SK-N-SH (cell line): Measurements from ENCODE around the gene TMEM170B. TPM values are rescaled to one million over a fixed set of nuclear protein-coding genes. Genes with fewer than 3 reads are reported as not detected.

ENCODE experiments used
- CTCF ChIA-PET: fragments of 300-600, 350-600 bp; formaldehyde crosslinking; extraction: SDS; loops from one replicate; lab custom pipeline; 2021; lab: Yijun Ruan, JAX
- POLR2A ChIA-PET: fragments of 350-600 bp; sonication (Branson Sonifier 250); formaldehyde crosslinking; extraction: SDS; loops from one replicate; lab custom pipeline; 2020; ENCODE audit warnings: antibody characterized with exemption, inconsistent platforms; lab: Yijun Ruan, JAX
- DNase-seq: peaks from one replicate; pipeline ENCODE4 v3.0.0; 2012
- H2AFZ ChIP-seq: fragments of 200-600 bp; sonication (generic); 2 replicates; pipeline ENCODE4 v1.8.1; 2016; ENCODE audit warnings: antibody characterized with exemption, mild to moderate bottlenecking, low read depth
- H3F3A ChIP-seq: fragments of 200-600 bp; sonication (generic); replicated peaks from 2 replicates; pipeline ENCODE3; 2016; ENCODE audit warnings: antibody characterized with exemption, mild to moderate bottlenecking; ENCODE audit not compliant: insufficient read depth
- H3K27ac ChIP-seq, 2 experiments: fragments of 200-500 bp in 1 of 2; fragments of 200-600 bp in 1 of 2; sonication (Bioruptor generic) in 1 of 2; sonication (generic), shearing (Covaris generic) in 1 of 2; 2 replicates each; pipeline versions ENCODE4 v1.5.1 to v1.6.1; 2014 to 2016; ENCODE audit warnings: low read depth in 2 of 2, inconsistent platforms in 1 of 2, low read length in 1 of 2, mild to moderate bottlenecking in 1 of 2, mixed read lengths in 1 of 2
- H3K27me3 ChIP-seq: fragments of 200-600 bp; sonication (generic), shearing (Covaris generic); 2 replicates; pipeline ENCODE4 v1.6.1; 2016; ENCODE audit warnings: mixed run types; ENCODE audit not compliant: insufficient read depth
- H3K36me3 ChIP-seq, 2 experiments: fragments of 200-500 bp in 1 of 2; fragments of 200-600 bp in 1 of 2; sonication (Bioruptor generic) in 1 of 2; sonication (generic) in 1 of 2; replicated peaks in 1 of 2; 2 replicates each; pipeline versions ENCODE3 to v1.5.1; 2014 to 2016; ENCODE audit warnings: low read length in 1 of 2, mild to moderate bottlenecking in 1 of 2; ENCODE audit not compliant: insufficient read depth in 2 of 2, control insufficient read depth in 1 of 2
- H3K4me1 ChIP-seq, 2 experiments: fragments of 200-500 bp in 1 of 2; fragments of 200-600 bp in 1 of 2; sonication (Bioruptor generic) in 1 of 2; sonication (generic), shearing (Covaris generic) in 1 of 2; 2 replicates each; pipeline versions ENCODE4 v1.5.1 to v1.6.1; 2014 to 2016; ENCODE audit warnings: low read depth in 1 of 2, low read length in 1 of 2, mixed run types in 1 of 2; ENCODE audit not compliant: insufficient read depth in 2 of 2, control insufficient read depth in 1 of 2
- H3K4me2 ChIP-seq: fragments of 200-600 bp; sonication (generic), shearing (Covaris generic); 2 replicates; pipeline ENCODE4 v1.6.1; 2017; ENCODE audit warnings: mixed run types
- H3K4me3 ChIP-seq, 2 experiments: fragments of 200-500 bp in 1 of 2; fragments of 200-600 bp in 1 of 2; sonication (Bioruptor generic) in 1 of 2; sonication (generic), shearing (Covaris generic) in 1 of 2; 2 replicates each; pipeline versions ENCODE4 v1.5.1 to v1.8.1; 2014 to 2016; ENCODE audit warnings: low read depth in 2 of 2, inconsistent platforms in 1 of 2, low read length in 1 of 2, mild to moderate bottlenecking in 1 of 2, mixed read lengths in 1 of 2, moderate library complexity in 1 of 2
- H3K79me2 ChIP-seq: fragments of 200-600 bp; sonication (generic); 2 replicates; pipeline ENCODE4 v1.8.1; 2017; ENCODE audit warnings: mild to moderate bottlenecking; ENCODE audit not compliant: insufficient read depth
- H3K9ac ChIP-seq: fragments of 200-600 bp; sonication (generic); 2 replicates; pipeline ENCODE4 v1.6.1; 2017; ENCODE audit warnings: mixed run types
- H3K9me2 ChIP-seq: fragments of 200-600 bp; sonication (generic); 2 replicates; pipeline ENCODE4 v1.6.1; 2017; ENCODE audit warnings: mixed run types
- H3K9me3 ChIP-seq: fragments of 200-600 bp; sonication (generic); 2 replicates; pipeline ENCODE4 v1.6.1; 2017; ENCODE audit warnings: mixed run types, mild to moderate bottlenecking, moderate library complexity
- H4K20me1 ChIP-seq: fragments of 200-600 bp; sonication (generic); 2 replicates; pipeline ENCODE4 v1.6.1; 2017; ENCODE audit warnings: mild to moderate bottlenecking, mixed run types; ENCODE audit not compliant: insufficient read depth
- FOXJ3 ChIP-seq: sonication (generic); formaldehyde crosslinking; IDR thresholded peaks from 2 replicates; pipeline ENCODE4 v1.5.1; 2020; ENCODE audit warnings: mild to moderate bottlenecking, missing genetic modification reagents
- FOXM1 ChIP-seq: IDR thresholded peaks from 2 replicates; pipeline ENCODE4 v1.4.0; 2012; ENCODE audit warnings: low read depth, mild to moderate bottlenecking
- NFIC ChIP-seq: IDR thresholded peaks from 2 replicates; pipeline ENCODE4 v1.4.0; 2012; ENCODE audit warnings: borderline replicate concordance
- POLR2AphosphoS5 ChIP-seq: IDR thresholded peaks from 2 replicates; pipeline ENCODE4 v1.6.1; 2012; ENCODE audit warnings: low read depth, low read length
- RAD21 ChIP-seq: IDR thresholded peaks from 2 replicates; pipeline ENCODE4 v1.6.1; 2012; ENCODE audit warnings: mild to moderate bottlenecking, low read length
- RFX5 ChIP-seq: IDR thresholded peaks from 2 replicates; pipeline ENCODE4 v1.6.1; 2012; ENCODE audit warnings: mild to moderate bottlenecking, improper control_type of control experiment, low read length
- TEAD4 ChIP-seq: IDR thresholded peaks from 2 replicates; pipeline ENCODE4 v1.4.0; 2012; ENCODE audit warnings: mild to moderate bottlenecking, borderline replicate concordance; ENCODE audit not compliant: insufficient read depth
- WGBS: methylation state at CpG from one replicate; pipeline ENCODE4 v1.1.6; 2017; ENCODE audit warnings: low lambda C conversion rate; 5-methylcytosine and 5-hydroxymethylcytosine counted together
- polyA plus RNA-seq, 3 experiments: library from polyadenylated mRNA; depleted of rRNA; stranded (reverse); fragments of >200 nt; gene quantifications; 2 replicates each; pipeline ENCODE4 v1.2.3, GENCODE V29; 2012
- TF ChIP-seq, protein P1 (sequence below): fragments of 150-350 bp; IDR thresholded peaks from 2 replicates; pipeline ENCODE4 v1.6.1; 2016; ENCODE audit warnings: mild to moderate bottlenecking, low read depth, low read length
- TF ChIP-seq, protein P2 (sequence below): fragments of 200-600 bp; sonication (generic); IDR thresholded peaks from 2 replicates; pipeline ENCODE4 v1.6.1; 2017; ENCODE audit warnings: antibody characterized with exemption, mild to moderate bottlenecking, moderate library complexity
- TF ChIP-seq, protein P3 (sequence below): fragments of 150-350 bp; IDR thresholded peaks from 2 replicates; pipeline ENCODE4 v1.6.1; 2017; ENCODE audit warnings: antibody characterized with exemption, low read length, low read depth, borderline replicate concordance
- TF ChIP-seq, protein P4 (sequence below): IDR thresholded peaks from 2 replicates; pipeline ENCODE4 v1.6.1; 2012; ENCODE audit warnings: mild to moderate bottlenecking, low read depth, low read length, moderate library complexity
- TF ChIP-seq, protein P5 (sequence below): IDR thresholded peaks from 2 replicates; pipeline ENCODE4 v1.4.0; 2012; ENCODE audit warnings: low read depth, borderline replicate concordance

TMEM170B gene
- polyA plus RNA-seq, 1 of the 3 experiments (the other 2 are of a cell fraction): 0.44 TPM

DNA sequence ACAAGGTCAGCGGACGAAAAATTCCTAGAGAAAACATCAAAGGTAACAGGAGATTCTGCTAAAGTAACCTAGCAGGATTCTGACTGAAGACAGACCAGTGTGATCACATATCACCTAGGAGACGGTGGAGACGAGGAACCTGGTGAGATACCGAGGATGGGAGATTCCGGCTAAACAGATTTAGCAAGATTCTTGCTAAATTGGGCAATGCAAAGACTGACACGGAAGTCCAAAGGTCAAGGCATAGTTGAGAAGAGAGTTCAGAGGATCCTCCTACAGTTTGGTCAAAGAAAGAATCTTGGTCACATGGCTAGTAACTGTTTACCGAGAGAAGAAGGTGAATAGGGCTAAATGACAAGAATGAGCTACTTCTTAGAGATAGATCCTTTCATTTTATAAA, 61.1 kb downstream of the TMEM170B start:
- 80% methylated on average over 8 of the region's 8 CpGs for WGBS
- no peaks in the 10 kb centered on the region for H4K20me1 ChIP-seq
- no peaks in the 10 kb centered on the region for H3K9me2 ChIP-seq
- H3K9ac ChIP-seq: no peak overlapping the region
- no peak for DNase-seq
- H3K9me3 ChIP-seq: no peaks in the 10 kb centered on the region
- H3K36me3 ChIP-seq: no peaks in the 10 kb centered on the region
- H3K4me3 ChIP-seq: no peak overlapping the region
- no peaks in the 10 kb centered on the region for H3K79me2 ChIP-seq
- CTCF ChIA-PET: interaction anchor here (0.8 kb wide), 1 partner anchor 13 kb away, joined by 3 read pairs; no protein-coding TSS in a partner anchor
- H2AFZ ChIP-seq: no peak overlapping the region
- no peaks in the 10 kb centered on the region for H3K27me3 ChIP-seq
- no peak overlapping the region for H3K4me2 ChIP-seq
- POLR2A ChIA-PET: no interaction called here
- H3K27ac ChIP-seq: no peak overlapping the region
- no peak for TF ChIP-seq FOXJ3
- no peak for TF ChIP-seq NFIC
- TF ChIP-seq, protein P1, sequence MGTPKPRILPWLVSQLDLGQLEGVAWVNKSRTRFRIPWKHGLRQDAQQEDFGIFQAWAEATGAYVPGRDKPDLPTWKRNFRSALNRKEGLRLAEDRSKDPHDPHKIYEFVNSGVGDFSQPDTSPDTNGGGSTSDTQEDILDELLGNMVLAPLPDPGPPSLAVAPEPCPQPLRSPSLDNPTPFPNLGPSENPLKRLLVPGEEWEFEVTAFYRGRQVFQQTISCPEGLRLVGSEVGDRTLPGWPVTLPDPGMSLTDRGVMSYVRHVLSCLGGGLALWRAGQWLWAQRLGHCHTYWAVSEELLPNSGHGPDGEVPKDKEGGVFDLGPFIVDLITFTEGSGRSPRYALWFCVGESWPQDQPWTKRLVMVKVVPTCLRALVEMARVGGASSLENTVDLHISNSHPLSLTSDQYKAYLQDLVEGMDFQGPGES: no peak
- H3F3A ChIP-seq: no peaks in the 10 kb centered on the region
- H3K4me1 ChIP-seq: no peaks in the 10 kb centered on the region

DNA sequence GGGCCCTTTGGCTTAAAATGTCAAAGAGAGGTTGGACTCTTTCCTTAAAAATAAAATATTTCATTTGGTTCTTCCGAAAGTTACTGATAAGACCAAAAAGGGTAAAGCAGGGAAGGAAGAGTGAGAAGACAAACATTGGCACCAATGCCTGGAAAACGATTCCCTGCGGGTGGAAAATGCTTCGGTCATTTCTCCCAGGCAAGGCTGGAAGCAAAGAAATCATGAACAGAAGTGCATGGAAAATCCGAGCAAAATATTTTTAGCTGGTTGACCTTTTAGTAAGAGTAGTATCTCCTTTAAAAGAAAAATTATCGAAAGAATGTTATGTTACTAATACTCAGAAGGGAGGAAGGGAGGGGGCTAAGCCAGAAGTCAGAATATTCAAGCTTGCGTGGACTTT, 62.7 kb downstream of the TMEM170B start:
- no peak overlapping the region for H3K4me3 ChIP-seq
- no peak overlapping the region for H3K9ac ChIP-seq
- no peaks in the 10 kb centered on the region for H3K9me2 ChIP-seq
- POLR2A ChIA-PET: no interaction called here
- 71% methylated on average over 7 of the region's 7 CpGs for whole genome bisulfite sequencing
- DNase-seq: no peak
- no peak overlapping the region for H2AFZ ChIP-seq
- no peaks in the 10 kb centered on the region for H3K4me1 ChIP-seq
- no peaks in the 10 kb centered on the region for H3K36me3 ChIP-seq
- H3K79me2 ChIP-seq: no peaks in the 10 kb centered on the region
- H3K9me3 ChIP-seq: no peaks in the 10 kb centered on the region
- CTCF ChIA-PET: interaction anchor here (0.9 kb wide), 1 partner anchor 24 kb away, joined by 3 read pairs; no protein-coding TSS in a partner anchor
- TF ChIP-seq, protein P2, sequence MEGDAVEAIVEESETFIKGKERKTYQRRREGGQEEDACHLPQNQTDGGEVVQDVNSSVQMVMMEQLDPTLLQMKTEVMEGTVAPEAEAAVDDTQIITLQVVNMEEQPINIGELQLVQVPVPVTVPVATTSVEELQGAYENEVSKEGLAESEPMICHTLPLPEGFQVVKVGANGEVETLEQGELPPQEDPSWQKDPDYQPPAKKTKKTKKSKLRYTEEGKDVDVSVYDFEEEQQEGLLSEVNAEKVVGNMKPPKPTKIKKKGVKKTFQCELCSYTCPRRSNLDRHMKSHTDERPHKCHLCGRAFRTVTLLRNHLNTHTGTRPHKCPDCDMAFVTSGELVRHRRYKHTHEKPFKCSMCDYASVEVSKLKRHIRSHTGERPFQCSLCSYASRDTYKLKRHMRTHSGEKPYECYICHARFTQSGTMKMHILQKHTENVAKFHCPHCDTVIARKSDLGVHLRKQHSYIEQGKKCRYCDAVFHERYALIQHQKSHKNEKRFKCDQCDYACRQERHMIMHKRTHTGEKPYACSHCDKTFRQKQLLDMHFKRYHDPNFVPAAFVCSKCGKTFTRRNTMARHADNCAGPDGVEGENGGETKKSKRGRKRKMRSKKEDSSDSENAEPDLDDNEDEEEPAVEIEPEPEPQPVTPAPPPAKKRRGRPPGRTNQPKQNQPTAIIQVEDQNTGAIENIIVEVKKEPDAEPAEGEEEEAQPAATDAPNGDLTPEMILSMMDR: no peak
- TF ChIP-seq, protein P3, sequence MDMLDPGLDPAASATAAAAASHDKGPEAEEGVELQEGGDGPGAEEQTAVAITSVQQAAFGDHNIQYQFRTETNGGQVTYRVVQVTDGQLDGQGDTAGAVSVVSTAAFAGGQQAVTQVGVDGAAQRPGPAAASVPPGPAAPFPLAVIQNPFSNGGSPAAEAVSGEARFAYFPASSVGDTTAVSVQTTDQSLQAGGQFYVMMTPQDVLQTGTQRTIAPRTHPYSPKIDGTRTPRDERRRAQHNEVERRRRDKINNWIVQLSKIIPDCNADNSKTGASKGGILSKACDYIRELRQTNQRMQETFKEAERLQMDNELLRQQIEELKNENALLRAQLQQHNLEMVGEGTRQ: no peak
- TF ChIP-seq FOXJ3 (no peak), RAD21 (no peak), RFX5 (no peak), TEAD4 (no peak), FOXM1 (no peak), POLR2AphosphoS5 (no peak)
- TF ChIP-seq, protein P4, sequence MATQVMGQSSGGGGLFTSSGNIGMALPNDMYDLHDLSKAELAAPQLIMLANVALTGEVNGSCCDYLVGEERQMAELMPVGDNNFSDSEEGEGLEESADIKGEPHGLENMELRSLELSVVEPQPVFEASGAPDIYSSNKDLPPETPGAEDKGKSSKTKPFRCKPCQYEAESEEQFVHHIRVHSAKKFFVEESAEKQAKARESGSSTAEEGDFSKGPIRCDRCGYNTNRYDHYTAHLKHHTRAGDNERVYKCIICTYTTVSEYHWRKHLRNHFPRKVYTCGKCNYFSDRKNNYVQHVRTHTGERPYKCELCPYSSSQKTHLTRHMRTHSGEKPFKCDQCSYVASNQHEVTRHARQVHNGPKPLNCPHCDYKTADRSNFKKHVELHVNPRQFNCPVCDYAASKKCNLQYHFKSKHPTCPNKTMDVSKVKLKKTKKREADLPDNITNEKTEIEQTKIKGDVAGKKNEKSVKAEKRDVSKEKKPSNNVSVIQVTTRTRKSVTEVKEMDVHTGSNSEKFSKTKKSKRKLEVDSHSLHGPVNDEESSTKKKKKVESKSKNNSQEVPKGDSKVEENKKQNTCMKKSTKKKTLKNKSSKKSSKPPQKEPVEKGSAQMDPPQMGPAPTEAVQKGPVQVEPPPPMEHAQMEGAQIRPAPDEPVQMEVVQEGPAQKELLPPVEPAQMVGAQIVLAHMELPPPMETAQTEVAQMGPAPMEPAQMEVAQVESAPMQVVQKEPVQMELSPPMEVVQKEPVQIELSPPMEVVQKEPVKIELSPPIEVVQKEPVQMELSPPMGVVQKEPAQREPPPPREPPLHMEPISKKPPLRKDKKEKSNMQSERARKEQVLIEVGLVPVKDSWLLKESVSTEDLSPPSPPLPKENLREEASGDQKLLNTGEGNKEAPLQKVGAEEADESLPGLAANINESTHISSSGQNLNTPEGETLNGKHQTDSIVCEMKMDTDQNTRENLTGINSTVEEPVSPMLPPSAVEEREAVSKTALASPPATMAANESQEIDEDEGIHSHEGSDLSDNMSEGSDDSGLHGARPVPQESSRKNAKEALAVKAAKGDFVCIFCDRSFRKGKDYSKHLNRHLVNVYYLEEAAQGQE: no peak
- TF ChIP-seq, protein P5, sequence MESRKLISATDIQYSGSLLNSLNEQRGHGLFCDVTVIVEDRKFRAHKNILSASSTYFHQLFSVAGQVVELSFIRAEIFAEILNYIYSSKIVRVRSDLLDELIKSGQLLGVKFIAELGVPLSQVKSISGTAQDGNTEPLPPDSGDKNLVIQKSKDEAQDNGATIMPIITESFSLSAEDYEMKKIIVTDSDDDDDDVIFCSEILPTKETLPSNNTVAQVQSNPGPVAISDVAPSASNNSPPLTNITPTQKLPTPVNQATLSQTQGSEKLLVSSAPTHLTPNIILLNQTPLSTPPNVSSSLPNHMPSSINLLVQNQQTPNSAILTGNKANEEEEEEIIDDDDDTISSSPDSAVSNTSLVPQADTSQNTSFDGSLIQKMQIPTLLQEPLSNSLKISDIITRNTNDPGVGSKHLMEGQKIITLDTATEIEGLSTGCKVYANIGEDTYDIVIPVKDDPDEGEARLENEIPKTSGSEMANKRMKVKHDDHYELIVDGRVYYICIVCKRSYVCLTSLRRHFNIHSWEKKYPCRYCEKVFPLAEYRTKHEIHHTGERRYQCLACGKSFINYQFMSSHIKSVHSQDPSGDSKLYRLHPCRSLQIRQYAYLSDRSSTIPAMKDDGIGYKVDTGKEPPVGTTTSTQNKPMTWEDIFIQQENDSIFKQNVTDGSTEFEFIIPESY: no peak
- no peaks in the 10 kb centered on the region for H3K27me3 ChIP-seq
- H3K27ac ChIP-seq: no peak overlapping the region
- H3F3A ChIP-seq: no peaks in the 10 kb centered on the region
- H4K20me1 ChIP-seq: no peaks in the 10 kb centered on the region
- H3K4me2 ChIP-seq: no peak overlapping the region
